GM19467 (cell line): ENCODE results near the gene DNAJB14.
A peak's percentile ranks its signal among the peaks of the same experiment; 100 is the strongest.

Experiments
- ATAC-seq: cut with Tn5 transposase; IDR thresholded peaks from one replicate; pipeline ENCODE4 v1.9.1; 2021; ENCODE audit warnings: mild to moderate bottlenecking, moderate library complexity; ENCODE audit not compliant: unreplicated experiment

The DNAJB14 gene

GRCh38 chr4:99945718-99946355 is 581 bp downstream of the DNAJB14 start:
- ATAC-seq = peak; percentile 0

- ATAC-seq = no peak
Observed at GRCh38 chr4:99943904-99944437, 2.4 kb downstream of the DNAJB14 start.

- ATAC-seq = no peak
Observed at GRCh38 chr4:99938243-99938753, 8.1 kb downstream of the DNAJB14 start.

- ATAC-seq = no peak
Observed at GRCh38 chr4:99934891-99935290, 11.5 kb downstream of the DNAJB14 start.

- no peak for ATAC-seq
Observed at GRCh38 chr4:99927566-99927965, 18.9 kb downstream of the DNAJB14 start.

GRCh38 chr4:99921174-99921573 is 25.2 kb downstream of the DNAJB14 start:
- ATAC-seq = no peak

GRCh38 chr4:99918656-99919055 is 27.8 kb downstream of the DNAJB14 start:
- no peak for ATAC-seq

- ATAC-seq = no peak
Observed at GRCh38 chr4:99917575-99917974, 28.8 kb downstream of the DNAJB14 start.

GRCh38 chr4:99915449-99915848 is 31.0 kb downstream of the DNAJB14 start:
- ATAC-seq = no peak

- ATAC-seq = no peak
Observed at GRCh38 chr4:99894998-99895397, 51.4 kb downstream of the DNAJB14 start.

- peak; percentile 100 for ATAC-seq
Observed at GRCh38 chr4:99894161-99894997, 52.0 kb downstream of the DNAJB14 start, which contains the start of gene LAMTOR3. TSS of gene LAMTOR3 (minus strand) at chr4:99894427. CDS start at chr4:99893963, 464 bp downstream.

GRCh38 chr4:99893839-99894160 is 52.6 kb downstream of the DNAJB14 start:
- no peak for ATAC-seq

GRCh38 chr4:99893029-99893428 is 53.4 kb downstream of the DNAJB14 start:
- no peak for ATAC-seq

- no peak for ATAC-seq
Observed at GRCh38 chr4:99891351-99891750, 55.1 kb downstream of the DNAJB14 start.

- ATAC-seq = no peak
Observed at GRCh38 chr4:99887837-99888236, 58.6 kb downstream of the DNAJB14 start.

GRCh38 chr4:99886146-99886545 is 60.3 kb downstream of the DNAJB14 start:
- no peak for ATAC-seq

- ATAC-seq = no peak
Observed at GRCh38 chr4:99885687-99886086, 60.7 kb downstream of the DNAJB14 start.

- ATAC-seq = no peak
Observed at GRCh38 chr4:99885063-99885664, 61.3 kb downstream of the DNAJB14 start.

GRCh38 chr4:99879458-99879857 is 67.0 kb downstream of the DNAJB14 start:
- no peak for ATAC-seq

GRCh38 chr4:99878604-99879003 is 67.8 kb downstream of the DNAJB14 start:
- no peak for ATAC-seq

- no peak for ATAC-seq
Observed at GRCh38 chr4:99876946-99877345, 69.5 kb downstream of the DNAJB14 start.
